ENCODE data around the gene ZFAND6. TPM values are rescaled to one million over a fixed set of nuclear protein-coding genes. Genes with fewer than 3 reads are reported as not detected.

Gene ZFAND6
- polyA plus RNA-seq, 3 donors = 41.6 to 106 (median 99.6) TPM

GRCh38 chr15:80156176-80156720 lies 96.8 kb downstream of the ZFAND6 start:
- Mint-ChIP-seq H3K4me3 (peak overlapping the region in 1 of 2 donors; percentile 24), H3K27ac (peak overlapping the region in 6 of 7 donors; percentile 78 to 92 (median 88)), H3K36me3 (peaks cover 12 to 22% of the 10 kb centered on the region in 2 donors), H3K9me3 (no peaks in the 10 kb centered on the region), H3K4me1 (peaks cover 63% of the 10 kb centered on the region), H3K27me3 (ENCODE audit: low read depth in 3 of 3) (no peaks in the 10 kb centered on the region)
- no CpG with 5 or more reads among the region's 8 CpGs for WGBS (ENCODE audit: insufficient coverage)
- H3K4me3 ChIP-seq (replicated peaks in 1 of 3; ENCODE audit: low read depth in 2 of 3, low read length in 3 of 3) = no peak overlapping the region
- peaks cover 61 to 66% of the 10 kb centered on the region in 2 donors for H3K4me1 ChIP-seq (ENCODE audit: control insufficient read depth in 1 of 2, insufficient read depth in 2 of 2, low read length in 2 of 2)
- no peaks in the 10 kb centered on the region for H3K27me3 ChIP-seq (ENCODE audit: control insufficient read depth in 2 of 2, insufficient read depth in 2 of 2, low read length in 2 of 2)
- intact Hi-C loops (cut with micrococcal nuclease) = loop anchor here in 1 of 2 donors (10.0 kb wide), 1 partner anchor 1281 kb away; the partner anchor contains the start of gene MORF4L1
- TF ChIP-seq CTCF (IDR thresholded peaks at IDR 0.05) = no peak
- H4K20me1 ChIP-seq (ENCODE audit: insufficient read depth, low read length) = no peaks in the 10 kb centered on the region
- H3K9ac ChIP-seq (ENCODE audit: insufficient read depth, low read length, poor library complexity, severe bottlenecking) = no peak overlapping the region
- peak overlapping the region; percentile 31 to 74 for H3K27ac ChIP-seq (ENCODE audit: low read depth in 1 of 2, low read length in 2 of 2)
- no peak for DNase-seq
- H3K36me3 ChIP-seq (replicated peaks in 1 of 2; ENCODE audit: control insufficient read depth in 1 of 2, insufficient read depth in 2 of 2, low read length in 2 of 2) = peaks cover 0 to 9% of the 10 kb centered on the region in 2 donors
- peaks cover 22% of the 10 kb centered on the region for H3K79me2 ChIP-seq (ENCODE audit: insufficient read depth, low read length)
- no peak overlapping the region for H3K4me2 ChIP-seq (replicated peaks; ENCODE audit: extremely low read depth, low read length, poor library complexity, severe bottlenecking)
- H2AFZ ChIP-seq (ENCODE audit: insufficient read depth, low read depth, low read length, poor library complexity, severe bottlenecking) = no peak overlapping the region
- no peaks in the 10 kb centered on the region for H3K9me3 ChIP-seq (replicated peaks in 1 of 2; ENCODE audit: control insufficient read depth in 1 of 2, insufficient read depth in 1 of 2, low read length in 2 of 2)

DNA sequence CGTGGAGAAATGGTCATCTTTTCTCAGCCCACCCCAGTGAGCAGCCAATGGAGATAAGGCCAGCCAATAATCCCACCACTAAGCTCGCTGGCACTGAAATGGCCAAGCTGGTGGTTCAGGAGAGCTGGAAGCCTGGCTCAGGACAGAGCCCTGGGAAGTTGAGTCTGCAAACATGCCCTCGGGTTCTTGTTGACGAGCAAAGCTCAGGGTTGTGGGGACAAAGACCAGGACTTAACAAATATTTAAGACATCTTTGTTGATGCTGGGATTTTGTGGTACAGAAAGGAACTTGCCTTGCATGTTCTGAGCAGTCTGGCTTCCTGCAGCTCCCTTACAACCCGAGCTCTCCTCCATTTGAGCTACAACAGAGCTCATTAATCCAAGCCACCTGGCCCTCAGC lies 97.7 kb downstream of the ZFAND6 start:
- H3K4me1 Mint-ChIP-seq = peaks cover 68% of the 10 kb centered on the region

More for the DNA sequence above, 97.7 kb downstream of the ZFAND6 start:
- WGBS (ENCODE audit: insufficient coverage) = 73% methylated on average over 4 of the region's 5 CpGs
- H3K4me3 Mint-ChIP-seq = no peak overlapping the region
- no peaks in the 10 kb centered on the region for H3K9me3 ChIP-seq (replicated peaks in 1 of 2; ENCODE audit: control insufficient read depth in 1 of 2, insufficient read depth in 1 of 2, low read length in 2 of 2)
- no peak overlapping the region for H3K27ac Mint-ChIP-seq
- H3K27me3 Mint-ChIP-seq (ENCODE audit: low read depth in 3 of 3) = no peaks in the 10 kb centered on the region
- no peak overlapping the region for H3K9ac ChIP-seq (ENCODE audit: insufficient read depth, low read length, poor library complexity, severe bottlenecking)
- no peaks in the 10 kb centered on the region for H3K27me3 ChIP-seq (ENCODE audit: control insufficient read depth in 2 of 2, insufficient read depth in 2 of 2, low read length in 2 of 2)
- TF ChIP-seq CTCF (IDR thresholded peaks at IDR 0.05) = no peak
- H3K79me2 ChIP-seq (ENCODE audit: insufficient read depth, low read length) = peaks cover 22% of the 10 kb centered on the region
- H3K27ac ChIP-seq (ENCODE audit: low read depth in 1 of 2, low read length in 2 of 2) = no peak overlapping the region
- no peak overlapping the region for H2AFZ ChIP-seq (ENCODE audit: insufficient read depth, low read depth, low read length, poor library complexity, severe bottlenecking)
- no peak overlapping the region for H3K4me3 ChIP-seq (replicated peaks in 1 of 3; ENCODE audit: low read depth in 2 of 3, low read length in 3 of 3)
- intact Hi-C loops (cut with micrococcal nuclease) = loop anchor here in 1 of 2 donors (10.0 kb wide), 1 partner anchor 1282 kb away; the partner anchor contains the start of gene MORF4L1
- no peak overlapping the region for H3K4me2 ChIP-seq (replicated peaks; ENCODE audit: extremely low read depth, low read length, poor library complexity, severe bottlenecking)
- H4K20me1 ChIP-seq (ENCODE audit: insufficient read depth, low read length) = no peaks in the 10 kb centered on the region
- H3K36me3 Mint-ChIP-seq = peaks cover 16 to 25% of the 10 kb centered on the region in 2 donors
- H3K9me3 Mint-ChIP-seq = no peaks in the 10 kb centered on the region
- DNase-seq = no peak
- peaks cover 67 to 71% of the 10 kb centered on the region in 2 donors for H3K4me1 ChIP-seq (ENCODE audit: control insufficient read depth in 1 of 2, insufficient read depth in 2 of 2, low read length in 2 of 2)
- peaks cover 0 to 12% of the 10 kb centered on the region in 2 donors for H3K36me3 ChIP-seq (replicated peaks in 1 of 2; ENCODE audit: control insufficient read depth in 1 of 2, insufficient read depth in 2 of 2, low read length in 2 of 2)

All from CD14-positive monocyte (primary cell).